Ishikawa (cell line): ENCODE results near the gene GALNT1.

Source experiments
- CEBPB ChIP-seq: IDR thresholded peaks from 2 replicates; pipeline ENCODE4 v1.6.1; 2012
- CREB1 ChIP-seq: IDR thresholded peaks from 2 replicates; pipeline ENCODE4 v1.6.1; 2012; ENCODE audit warnings: low read depth
- EGR1 ChIP-seq: IDR thresholded peaks from 2 replicates; pipeline ENCODE4 v1.6.1; 2012
- EP300 ChIP-seq: IDR thresholded peaks from 2 replicates; pipeline ENCODE4 v1.6.1; 2012; ENCODE audit warnings: borderline replicate concordance
- FOXM1 ChIP-seq: IDR thresholded peaks from 2 replicates; pipeline ENCODE4 v1.6.1; 2012; ENCODE audit warnings: low read depth, borderline replicate concordance
- MAX ChIP-seq: IDR thresholded peaks from 2 replicates; pipeline ENCODE4 v1.6.1; 2012
- NFIC ChIP-seq: IDR thresholded peaks from 2 replicates; pipeline ENCODE4 v1.6.1; 2012
- RAD21 ChIP-seq: IDR thresholded peaks from 2 replicates; pipeline ENCODE4 v1.6.1; 2012; ENCODE audit warnings: low read depth
- REST ChIP-seq: IDR thresholded peaks from 2 replicates; pipeline ENCODE4 v1.6.1; 2012; ENCODE audit warnings: low read depth, mild to moderate bottlenecking
- TAF1 ChIP-seq: IDR thresholded peaks from 2 replicates; pipeline ENCODE4 v1.6.1; 2012; ENCODE audit warnings: low read depth, mild to moderate bottlenecking
- TCF12 ChIP-seq: IDR thresholded peaks from 2 replicates; pipeline ENCODE4 v1.6.1; 2012; ENCODE audit warnings: low read depth
- TEAD4 ChIP-seq: IDR thresholded peaks from 2 replicates; pipeline ENCODE4 v1.6.1; 2012
- USF1 ChIP-seq: IDR thresholded peaks from 2 replicates; pipeline ENCODE4 v1.6.1; 2012
- YY1 ChIP-seq: IDR thresholded peaks from 2 replicates; pipeline ENCODE4 v1.6.1; 2012; ENCODE audit warnings: low read depth
- ZBTB7A ChIP-seq: IDR thresholded peaks from 2 replicates; pipeline ENCODE4 v1.6.1; 2012; ENCODE audit warnings: low read depth

GALNT1 gene

DNA sequence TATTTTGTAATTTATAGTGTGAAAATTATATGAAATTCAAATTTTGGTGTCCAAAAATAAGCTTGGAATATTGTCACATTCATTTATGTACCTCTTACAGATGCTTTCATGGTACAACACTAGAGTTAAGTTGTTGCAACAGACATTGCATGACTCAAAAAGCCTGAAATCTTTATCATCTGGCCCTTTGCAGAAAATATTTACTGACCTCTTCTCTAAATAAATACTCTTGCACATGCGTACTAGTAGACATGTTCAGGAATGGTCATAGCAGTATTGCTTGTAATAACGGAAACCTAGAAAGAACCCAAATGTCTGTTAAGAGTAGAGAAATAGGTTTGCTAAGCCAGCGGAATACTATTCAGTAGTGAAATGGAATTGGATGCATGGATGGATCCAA is 60.4 kb downstream of the GALNT1 start:
- no peak for TF ChIP-seq TEAD4
- no peak for TF ChIP-seq RAD21
- TF ChIP-seq MAX: no peak
- TF ChIP-seq FOXM1: no peak
- TF ChIP-seq ZBTB7A: no peak
- TF ChIP-seq CREB1: no peak
- TF ChIP-seq EP300: no peak
- no peak for TF ChIP-seq YY1

DNA sequence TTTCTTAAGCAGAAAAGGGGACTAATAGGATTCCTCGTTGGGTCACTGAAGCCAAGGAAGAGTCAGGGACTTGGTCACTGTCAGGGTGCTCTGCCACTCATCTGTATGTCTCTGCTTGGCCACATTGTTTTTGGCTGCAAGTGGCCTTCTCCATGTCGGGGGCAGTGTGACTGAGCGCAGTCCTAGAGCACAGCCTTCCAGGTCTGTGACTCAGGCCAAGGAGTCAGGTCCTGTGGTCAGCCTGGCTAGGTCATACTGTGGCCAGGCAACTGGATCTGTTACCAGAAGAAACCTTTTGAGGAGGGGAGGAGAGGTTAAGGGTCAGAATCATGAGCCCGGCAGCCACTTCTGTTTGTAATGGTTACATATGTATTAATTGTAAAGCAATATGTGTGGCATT is 61.3 kb downstream of the GALNT1 start:
- TF ChIP-seq MAX: no peak
- no peak for TF ChIP-seq TEAD4
- TF ChIP-seq ZBTB7A: no peak
- no peak for TF ChIP-seq EP300
- TF ChIP-seq NFIC: no peak
- no peak for TF ChIP-seq REST

DNA sequence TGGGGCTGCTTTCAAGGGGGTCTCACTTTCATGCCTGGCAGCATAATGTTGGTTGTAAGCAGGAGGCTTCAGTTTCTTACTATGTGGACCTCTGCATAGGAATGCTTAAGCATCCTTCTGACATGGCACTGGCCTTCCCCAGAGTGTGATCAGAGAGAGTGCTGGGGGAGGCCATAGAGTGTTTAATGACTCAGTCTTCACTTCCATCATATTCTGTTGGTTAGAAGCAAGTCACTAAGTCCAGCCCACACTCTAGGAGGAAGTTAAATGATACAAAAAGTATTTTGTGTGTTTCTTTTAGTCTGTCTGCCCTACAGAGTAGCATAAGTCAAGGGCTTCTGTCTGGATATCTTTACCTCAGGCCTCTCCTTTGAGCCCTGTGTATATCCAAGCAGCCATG is 64.9 kb downstream of the GALNT1 start:
- TF ChIP-seq TAF1 (no peak), FOXM1 (no peak), REST (no peak), MAX (no peak), CEBPB (no peak), TEAD4 (no peak), YY1 (no peak), NFIC (no peak), EGR1 (no peak)

GRCh38 chr18:35653392-35654135 is 72.0 kb downstream of the GALNT1 start:
- no peak for TF ChIP-seq FOXM1
- TF ChIP-seq EP300: no peak
- TF ChIP-seq TCF12: no peak
- no peak for TF ChIP-seq EGR1
- no peak for TF ChIP-seq TAF1
- TF ChIP-seq YY1: no peak
- no peak for TF ChIP-seq TEAD4
- TF ChIP-seq REST: no peak

GRCh38 chr18:35658112-35658511 is 76.6 kb downstream of the GALNT1 start:
- TF ChIP-seq EGR1: no peak
- no peak for TF ChIP-seq TAF1
- TF ChIP-seq FOXM1: no peak
- TF ChIP-seq USF1: no peak
- no peak for TF ChIP-seq CEBPB
- TF ChIP-seq EP300: no peak
- TF ChIP-seq REST: no peak
- no peak for TF ChIP-seq CREB1
